ENCODE results near the gene LRRC56.

DNA sequence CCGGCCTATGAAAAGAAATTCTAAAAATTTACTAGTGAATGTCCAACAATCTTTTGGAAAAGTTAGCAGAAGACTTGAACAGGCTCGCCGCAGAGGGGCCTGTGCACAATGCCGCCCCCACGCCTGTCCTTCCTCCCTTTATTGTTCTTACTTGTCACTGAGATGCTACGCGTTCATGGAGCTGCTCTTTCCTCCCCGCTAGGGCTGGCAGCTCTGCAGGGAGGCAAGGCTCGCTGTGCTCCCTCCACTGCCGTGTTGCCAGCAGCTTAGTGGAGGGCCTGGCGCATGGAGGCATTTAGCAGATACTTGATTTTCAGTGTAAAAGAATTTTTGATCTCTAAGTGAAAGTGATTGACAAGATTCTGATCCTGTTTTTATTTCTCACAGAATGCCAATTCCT, 53.7 kb downstream of the LRRC56 start:
- no peak for TF ChIP-seq POLR2A (IDR thresholded peaks at IDR 0.05)
- no peak for TF ChIP-seq POLR2AphosphoS5 (IDR thresholded peaks at IDR 0.05)

Measured in transverse colon (tissue), 3 donors.